GM18873 (cell line): ENCODE results near the gene RIPOR1.
"Not testable (repeated sequence)": the region's sequence is repeated elsewhere in the genome, so short reads cannot be mapped to it uniquely, and the experiment has no call there.

ENCODE experiments used
- ATAC-seq: cut with Tn5 transposase; IDR thresholded peaks from one replicate; pipeline ENCODE4 v1.9.1; 2021; ENCODE audit warnings: mild to moderate bottlenecking, moderate library complexity, moderate number of reproducible peaks; ENCODE audit not compliant: unreplicated experiment, low FRiP score

Gene RIPOR1

DNA sequence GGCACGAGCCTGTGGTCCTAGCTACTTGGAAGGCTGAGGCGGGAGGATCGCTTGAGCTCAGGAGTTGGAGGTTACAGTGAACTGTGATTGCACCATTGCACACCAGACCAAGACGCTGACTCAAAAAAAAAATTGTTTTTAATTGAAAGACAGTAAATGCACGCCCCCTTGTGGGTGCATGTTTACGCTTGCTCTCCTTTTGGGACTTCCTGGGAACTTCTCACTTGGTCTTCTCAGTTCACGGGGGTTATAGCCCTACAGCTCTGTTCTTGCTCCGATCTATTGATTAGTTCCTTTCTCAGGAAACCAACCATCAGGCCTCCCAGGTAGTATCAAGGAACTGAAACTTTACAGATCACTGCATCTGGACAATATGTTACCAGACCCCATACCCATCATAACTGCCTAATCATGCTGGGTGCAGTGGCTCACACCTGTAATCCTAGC is 14.2 kb upstream of the RIPOR1 start:
- ATAC-seq = no peak

DNA sequence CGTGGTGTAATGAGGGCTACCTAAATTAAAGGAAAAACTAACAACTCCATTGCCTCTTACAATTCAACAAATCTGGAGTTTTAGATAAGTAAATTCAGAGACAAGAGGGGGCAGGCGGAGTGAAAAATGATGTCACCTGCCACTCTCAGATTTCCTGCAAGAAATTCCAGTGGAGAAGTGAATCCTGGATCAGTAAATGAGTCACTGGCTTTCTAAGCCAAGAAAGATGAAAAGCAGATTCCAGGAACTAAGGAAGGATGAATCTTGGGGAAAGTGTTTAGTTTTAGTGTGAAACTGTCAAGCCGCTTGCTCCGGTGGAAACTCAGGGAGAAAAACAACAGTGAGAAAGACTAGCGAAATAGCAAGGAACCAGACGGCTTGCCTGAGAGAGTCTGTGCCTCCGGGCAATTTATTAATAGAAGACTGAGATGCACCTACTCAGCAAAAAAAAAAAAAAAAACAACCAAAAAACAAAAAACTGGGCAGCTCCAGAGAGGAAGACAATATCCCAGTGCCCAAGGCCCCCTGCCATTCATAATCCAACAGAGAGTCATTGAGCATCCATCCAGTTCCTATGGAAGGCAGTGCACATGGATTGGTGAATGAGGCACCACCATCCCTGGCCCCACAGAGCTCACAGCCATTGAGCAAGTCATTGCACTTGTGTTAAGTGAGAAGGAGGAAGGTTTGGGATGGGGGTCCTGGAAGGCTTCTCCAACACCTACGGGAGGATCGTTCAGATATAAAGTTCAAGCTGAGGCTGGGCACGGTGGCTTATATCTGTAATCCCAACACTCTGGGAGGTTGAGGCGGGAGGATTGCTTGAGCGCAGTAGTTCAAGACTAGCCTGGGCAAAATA is 12.1 kb upstream of the RIPOR1 start:
- no peak for ATAC-seq

GRCh38 chr16:67517155-67517445 is 11.5 kb upstream of the RIPOR1 start:
- no peak for ATAC-seq

DNA sequence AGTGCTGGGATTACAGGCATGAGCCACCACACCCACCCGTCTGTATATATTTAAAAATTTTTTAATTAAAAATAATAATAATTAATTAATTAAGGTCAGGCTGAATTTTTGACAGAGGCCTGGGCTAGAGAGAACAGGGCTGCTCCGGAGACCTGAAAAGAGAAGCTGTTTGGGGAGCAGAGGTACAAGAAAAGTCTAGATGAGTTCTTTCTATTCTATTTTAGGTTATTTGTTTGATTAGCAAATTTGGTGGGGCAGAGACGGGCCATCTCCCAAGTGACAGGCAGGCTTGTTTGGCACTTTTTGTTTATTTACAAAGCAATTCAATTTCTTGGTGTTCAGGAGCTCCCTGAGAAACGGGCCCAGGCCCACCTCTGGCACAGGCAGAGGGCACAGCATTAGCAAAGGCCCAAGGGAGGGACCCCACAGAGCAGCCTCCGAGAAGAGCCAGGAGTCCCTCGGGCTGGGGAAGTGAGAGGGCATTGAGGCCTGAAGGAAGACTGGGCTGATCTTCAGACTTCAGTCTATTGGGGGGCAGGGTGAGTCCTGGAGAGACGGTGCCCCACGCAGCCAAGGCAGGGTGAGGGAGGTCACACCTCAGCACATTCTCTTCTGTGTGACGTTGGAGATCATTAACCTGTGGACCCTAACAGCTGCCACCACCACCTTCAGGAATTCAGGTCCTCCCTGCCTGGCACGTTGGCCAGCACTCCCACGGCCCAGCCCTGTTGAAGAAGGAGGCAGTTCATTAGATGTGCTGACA is 10.8 kb upstream of the RIPOR1 start:
- ATAC-seq = no peak

GRCh38 chr16:67518676-67519075 is 10.0 kb upstream of the RIPOR1 start:
- no peak for ATAC-seq

GRCh38 chr16:67519242-67519641 is 9.4 kb upstream of the RIPOR1 start:
- ATAC-seq = no peak

DNA sequence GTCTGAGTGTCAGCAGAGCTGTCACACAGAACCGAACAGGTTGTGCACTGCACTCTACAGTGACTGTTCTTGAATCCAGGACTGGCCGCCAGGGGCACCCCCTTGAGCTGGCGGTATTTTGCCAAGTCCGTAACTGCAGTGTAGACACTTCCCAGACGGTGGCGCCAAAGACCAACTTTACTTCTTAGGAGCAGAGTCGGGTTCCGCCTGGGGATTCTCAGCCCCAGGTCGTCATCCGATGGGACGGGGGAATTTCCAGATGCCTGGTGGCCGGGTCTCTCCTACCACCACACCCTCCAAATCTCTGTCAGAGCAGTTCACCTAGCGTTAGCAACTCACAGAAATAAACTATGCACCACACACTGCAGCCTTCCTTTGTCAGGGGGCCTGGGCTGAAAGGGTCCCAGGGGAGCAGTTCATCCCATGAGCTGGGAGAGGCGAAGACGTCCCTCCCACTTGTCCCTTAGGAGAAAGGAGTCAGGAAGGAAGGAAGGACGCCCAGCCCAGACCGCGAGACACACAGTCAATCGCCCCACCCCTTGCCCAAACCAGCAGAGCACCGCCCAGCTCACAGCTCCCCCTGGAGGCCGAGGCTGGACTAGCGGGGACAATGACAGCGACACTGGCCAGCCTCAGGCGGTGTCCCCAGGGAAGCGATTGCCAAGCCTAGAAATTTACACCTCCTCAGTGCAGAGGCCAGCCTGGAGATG is 7.4 kb upstream of the RIPOR1 start:
- ATAC-seq = peak; percentile 70

DNA sequence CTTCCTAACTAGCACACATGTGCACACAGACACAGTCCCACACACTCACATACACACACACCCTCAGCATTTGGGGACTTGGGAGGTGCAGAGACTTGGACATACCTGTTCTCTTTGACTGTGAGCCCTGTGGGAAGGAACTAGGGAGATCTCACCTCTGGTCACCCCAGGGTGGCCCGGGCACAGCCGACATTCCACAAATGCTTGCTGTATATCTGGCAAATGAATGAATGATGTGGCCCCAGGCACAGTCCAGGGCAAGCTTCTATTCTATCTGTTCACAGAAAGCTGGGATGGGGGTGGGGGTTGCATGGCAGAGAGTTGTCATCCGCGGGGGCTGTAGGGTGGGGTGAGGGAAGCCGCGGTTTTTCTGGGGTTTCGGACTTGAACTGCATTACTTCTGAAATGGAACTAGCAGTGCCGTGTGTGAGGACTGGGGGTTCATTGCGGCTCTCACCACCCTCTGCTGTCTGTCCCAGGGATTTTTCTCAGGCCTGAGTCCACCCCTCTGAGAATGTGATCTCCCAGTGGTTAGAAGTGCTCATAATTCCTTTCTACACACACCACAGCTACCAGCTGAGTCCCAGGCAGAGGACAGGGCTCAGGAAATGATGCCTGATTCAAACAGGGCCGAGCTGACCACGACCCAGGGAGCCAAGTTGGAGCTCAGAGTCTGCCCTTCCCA is 3.3 kb upstream of the RIPOR1 start:
- ATAC-seq = no peak

GRCh38 chr16:67526149-67526791 is 2.4 kb upstream of the RIPOR1 start:
- ATAC-seq = no peak

DNA sequence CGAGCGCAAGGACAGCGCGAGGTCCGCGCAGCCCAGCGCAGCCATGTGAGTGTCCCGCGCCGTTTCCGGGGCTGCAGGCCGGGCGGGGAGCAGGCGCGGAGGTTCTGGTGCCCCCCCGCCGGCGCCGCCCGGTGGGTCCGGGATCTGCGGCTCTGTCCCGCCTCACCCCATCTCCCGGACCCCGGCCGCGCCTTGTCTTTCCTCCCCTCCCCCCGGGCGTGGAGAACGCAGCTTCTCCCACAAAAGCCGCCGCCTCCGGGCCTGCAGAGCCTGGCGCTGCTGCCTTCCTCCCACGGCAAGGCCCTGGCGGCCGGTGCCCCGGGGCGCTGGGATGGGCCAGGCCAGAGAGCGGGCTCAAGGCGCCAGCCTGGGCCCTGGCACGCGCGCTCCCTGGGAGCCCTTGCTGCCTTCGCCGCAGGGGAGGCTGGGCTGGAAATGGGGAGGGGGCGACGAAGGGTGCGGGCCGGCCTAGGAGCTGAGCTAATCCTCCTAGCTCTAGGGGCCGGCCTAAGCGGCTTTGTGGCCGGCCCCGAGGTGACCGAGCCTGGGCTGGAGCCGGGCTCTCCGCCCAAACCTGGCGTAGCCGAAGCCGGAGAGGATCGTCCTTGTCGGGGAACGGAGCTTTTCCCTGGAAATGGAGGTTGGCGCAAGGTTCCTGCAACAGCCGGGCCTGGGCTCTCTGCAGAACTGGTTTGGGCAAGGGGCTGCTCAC is 397 bp downstream of the RIPOR1 start:
- no peak for ATAC-seq

DNA sequence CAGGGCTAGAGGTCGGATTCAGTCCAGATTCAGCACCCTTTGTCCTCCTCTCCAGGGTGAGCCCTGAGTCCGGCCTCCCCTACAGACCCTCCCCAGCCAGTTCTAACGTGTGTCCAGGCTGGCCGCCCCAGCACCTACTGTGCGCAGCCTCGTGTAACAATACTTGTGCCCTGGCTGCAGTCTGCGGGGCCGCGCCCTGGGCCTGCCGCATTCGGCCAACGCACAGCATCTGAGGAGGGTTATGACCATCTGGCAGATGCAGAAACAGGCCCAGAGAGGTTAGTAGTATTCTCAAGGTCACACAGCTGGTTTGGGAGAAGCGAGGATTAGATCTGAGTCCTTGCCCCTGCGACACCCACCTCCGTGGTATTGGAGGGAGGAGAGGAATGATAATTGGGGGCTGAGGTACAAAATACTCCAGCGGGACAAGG is 968 bp downstream of the RIPOR1 start:
- no peak for ATAC-seq

DNA sequence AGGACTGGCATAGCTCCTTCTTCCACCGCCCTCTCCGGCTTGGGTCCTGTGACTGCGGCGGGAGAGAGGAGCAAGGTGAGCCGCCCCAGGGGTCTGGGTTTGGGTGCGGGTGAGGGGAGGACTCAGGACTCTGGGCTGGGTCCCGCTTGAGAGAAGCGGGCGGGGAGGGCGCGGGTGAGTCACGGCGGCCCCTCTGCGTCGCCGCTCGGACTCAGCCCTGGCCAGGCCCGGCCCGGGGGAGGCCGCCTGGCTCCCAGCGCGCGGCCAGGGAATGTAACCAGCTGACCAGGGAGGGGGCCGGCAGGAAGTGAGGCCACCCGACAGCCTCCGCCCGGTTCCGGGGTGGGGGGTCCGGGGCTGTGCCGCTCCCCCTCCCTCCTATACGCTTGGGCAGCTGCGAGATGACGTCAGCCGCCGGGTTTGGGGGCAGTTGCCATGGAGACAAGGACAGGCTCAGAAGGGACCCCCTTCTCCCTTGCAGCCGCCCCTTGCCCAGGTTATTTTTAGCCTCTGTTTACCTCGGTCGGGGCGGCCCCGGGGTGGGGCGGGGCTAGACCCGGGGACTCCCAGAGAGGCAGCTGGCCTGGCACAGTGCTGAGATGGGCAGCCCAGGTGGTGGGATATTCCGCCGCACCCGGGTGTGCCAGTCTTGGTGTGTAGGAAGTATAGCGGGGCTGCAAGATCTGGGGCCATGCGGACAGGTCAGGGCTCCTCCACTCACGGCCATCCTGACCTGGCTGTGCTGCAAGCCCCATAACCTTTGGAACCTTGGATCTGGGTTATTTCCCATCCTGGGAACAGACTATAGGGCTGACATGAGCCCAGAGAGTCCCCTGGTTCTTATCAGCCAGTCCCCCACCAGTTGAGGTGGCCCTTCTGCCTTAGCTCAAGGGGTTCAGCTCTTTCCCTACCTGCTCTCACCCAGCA is 1.6 kb downstream of the RIPOR1 start:
- peak; percentile 31 for ATAC-seq

- ATAC-seq = no peak
Observed at GRCh38 chr16:67531247-67531646, 2.6 kb downstream of the RIPOR1 start.

DNA sequence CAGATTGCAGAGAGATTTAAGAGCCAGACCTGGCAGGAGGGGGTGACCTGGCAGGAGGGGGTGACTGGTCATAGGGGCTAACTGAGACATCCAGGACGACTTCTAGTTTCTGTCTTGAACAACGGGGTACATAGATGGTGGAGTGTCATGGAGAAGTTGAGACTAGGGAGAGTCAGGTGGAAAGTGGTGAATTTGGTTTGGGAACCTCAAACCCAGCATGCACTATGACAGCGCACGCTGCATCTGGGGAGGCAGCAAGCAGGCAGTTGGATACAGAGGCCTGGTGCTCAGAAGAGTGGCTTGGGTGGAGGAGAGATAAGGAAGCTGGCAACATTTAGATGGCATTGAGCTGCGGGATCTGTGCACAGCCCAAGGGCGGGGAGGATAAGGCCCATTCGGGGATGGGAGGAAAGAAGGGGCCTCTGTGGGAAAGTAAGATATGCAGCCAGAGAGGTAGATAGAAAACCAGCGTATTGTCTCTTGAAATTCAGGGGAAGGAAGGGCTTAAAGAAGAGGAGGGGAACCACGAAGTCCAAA is 4.5 kb downstream of the RIPOR1 start:
- ATAC-seq = no peak

DNA sequence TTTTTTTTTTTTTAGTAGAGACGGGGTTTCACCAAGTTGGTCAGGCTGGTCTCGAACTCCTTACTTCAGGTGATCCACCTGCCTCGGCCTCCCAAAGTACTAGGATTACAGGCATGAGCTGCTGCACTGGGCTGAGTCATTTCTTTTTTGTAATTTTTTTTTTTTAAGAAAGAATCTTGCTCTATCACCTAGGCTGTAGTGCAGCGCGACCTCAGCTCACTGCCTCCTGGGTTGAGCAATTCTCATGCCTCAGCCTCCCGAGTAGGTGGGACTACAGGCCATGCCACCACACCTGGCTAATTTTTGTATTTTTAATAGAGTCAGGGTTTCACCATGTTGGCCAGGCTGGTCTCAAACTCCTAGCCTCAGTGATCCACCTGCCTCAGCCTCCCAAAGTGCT is 5.4 kb downstream of the RIPOR1 start:
- not testable (repeated sequence) for ATAC-seq

GRCh38 chr16:67534431-67534830 is 5.8 kb downstream of the RIPOR1 start:
- no peak for ATAC-seq

DNA sequence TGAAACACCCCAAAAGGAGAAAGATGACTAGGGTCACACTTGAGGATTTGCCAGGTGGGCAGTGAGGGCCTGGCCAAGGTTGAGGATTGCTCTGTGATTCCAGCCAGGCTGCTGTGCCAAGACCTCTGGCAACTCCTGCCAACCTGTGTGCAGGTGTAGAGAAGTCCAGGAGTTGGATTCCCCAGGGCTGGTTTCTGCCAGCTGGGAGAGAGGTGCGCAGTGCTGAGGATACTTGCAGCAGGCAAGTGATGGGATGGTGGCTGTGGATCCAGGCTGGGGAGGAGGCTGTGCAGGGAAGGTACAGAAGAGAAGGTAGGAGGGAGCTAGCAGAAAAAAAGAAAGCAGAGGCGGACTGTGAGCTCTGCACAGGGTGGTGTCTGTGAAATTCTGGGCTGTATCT is 6.6 kb downstream of the RIPOR1 start:
- ATAC-seq = no peak

- no peak for ATAC-seq
Observed at GRCh38 chr16:67537270-67537635, 8.6 kb downstream of the RIPOR1 start.
